HepG2 (cell line): ENCODE results near the gene CCDC14. TPM values are rescaled to one million over a fixed set of nuclear protein-coding genes. Genes with fewer than 3 reads are reported as not detected.

Experiments used
- ATAC-seq: fragments of 200-7000 bp; cut with Tn5 transposase; 3 replicates; pipeline ENCODE4 v1.9.1; 2020; ENCODE audit warnings: mild to moderate bottlenecking, moderate library complexity
- BruUV-seq: library from RNA; stranded (reverse); fragments of 400-500 nt; replicated peaks from 2 replicates; lab custom pipeline; 2021; lab: Mats Ljungman, UMichigan
- CTCF ChIA-PET: fragments of 300-600 bp; formaldehyde crosslinking; extraction: SDS; loops from one replicate; lab custom pipeline; 2021; ENCODE audit warnings: low total read pairs, inconsistent platforms, low intra/inter-chr PET ratio; lab: Yijun Ruan, JAX
- POLR2A ChIA-PET: fragments of 350-600 bp; sonication (Branson Sonifier 250); formaldehyde crosslinking; loops from one replicate; lab custom pipeline; 2020; ENCODE audit warnings: antibody characterized with exemption, inconsistent platforms; lab: Yijun Ruan, JAX
- DNase-seq: peaks from one replicate; pipeline ENCODE4 v3.0.0-alpha.2; 2015; ENCODE audit warnings: low spot score
- FAIRE-seq: peaks from 3 replicates; lab custom pipeline; 2011; peaks lifted over from hg19 to GRCh38; lab: Jason Lieb, UNC
- H2AFZ ChIP-seq: one replicate; pipeline ENCODE4 v1.6.1; 2011; ENCODE audit warnings: low read length, inconsistent platforms
- H3K27ac ChIP-seq: fragments of 300-600 bp; 3 replicates; pipeline ENCODE4 v1.8.0; 2011; ENCODE audit warnings: mixed run types, mild to moderate bottlenecking, mixed read lengths, low read length, inconsistent platforms; ENCODE audit not compliant: insufficient read depth; ENCODE audit errors: extremely low read length
- H3K27me3 ChIP-seq, 2 experiments: fragments of 200-600 bp in 1 of 2; 2 replicates in 1 of 2; 3 replicates in 1 of 2; pipeline versions ENCODE4 v1.6.0 to v1.8.0; 2011; ENCODE audit warnings: low read length in 2 of 2, mild to moderate bottlenecking in 2 of 2, moderate library complexity in 2 of 2, inconsistent platforms in 1 of 2; ENCODE audit not compliant: insufficient read depth in 2 of 2, control insufficient read depth in 1 of 2
- H3K36me3 ChIP-seq, 2 experiments: fragments of 200-600 bp in 1 of 2; replicated peaks in 1 of 2; 2 replicates in 1 of 2; 3 replicates in 1 of 2; pipeline versions ENCODE4 v1.5.1 to v1.8.0; 2011; ENCODE audit warnings: low read length in 2 of 2, inconsistent platforms in 1 of 2; ENCODE audit not compliant: insufficient read depth in 2 of 2, control insufficient read depth in 1 of 2
- H3K4me1 ChIP-seq: 2 replicates; pipeline ENCODE4 v1.5.1; 2012; ENCODE audit warnings: low read length, inconsistent platforms; ENCODE audit not compliant: insufficient read depth
- H3K4me2 ChIP-seq: 2 replicates; pipeline ENCODE4 v1.6.0; 2011; ENCODE audit warnings: low read depth, low read length, inconsistent platforms
- H3K4me3 ChIP-seq, 3 experiments: fragments of 200-600 bp in 1 of 3; sonication (generic), shearing (Covaris generic) in 1 of 3; replicated peaks in 1 of 3; 2 replicates each; pipeline ENCODE4 v1.5.1; 2011 to 2016; ENCODE audit warnings: low read length in 3 of 3, inconsistent platforms in 2 of 3, low read depth in 2 of 3, mild to moderate bottlenecking in 2 of 3, control low read depth in 1 of 3, mixed read lengths in 1 of 3; ENCODE audit not compliant: insufficient read depth in 1 of 3
- H3K79me2 ChIP-seq: one replicate; pipeline ENCODE4 v1.6.1; 2011; ENCODE audit warnings: low read length, inconsistent platforms; ENCODE audit not compliant: insufficient read depth
- H3K9ac ChIP-seq: 2 replicates; pipeline ENCODE4 v1.6.0; 2011; ENCODE audit warnings: mild to moderate bottlenecking, low read depth, low read length, inconsistent platforms; ENCODE audit not compliant: insufficient read depth
- H3K9me3 ChIP-seq: 2 replicates; pipeline ENCODE4 v1.5.1; 2012; ENCODE audit warnings: mild to moderate bottlenecking, low read length
- H4K20me1 ChIP-seq: 2 replicates; pipeline ENCODE4 v1.6.0; 2011; ENCODE audit warnings: inconsistent platforms, mild to moderate bottlenecking, low read length, moderate library complexity; ENCODE audit not compliant: insufficient read depth
- CHD2 ChIP-seq: IDR thresholded peaks from 2 replicates; pipeline ENCODE4 v1.6.1; 2011; ENCODE audit warnings: low read depth, low read length, improper control_type of control experiment
- ELF3 ChIP-seq: IDR thresholded peaks from 2 replicates; pipeline ENCODE4 v1.6.1; 2016; ENCODE audit warnings: missing genetic modification reagents, missing compliant biosample characterization
- NCOA5 ChIP-seq: sonication (generic); formaldehyde crosslinking; IDR thresholded peaks from 2 replicates; pipeline ENCODE4 v1.4.0; 2020; ENCODE audit warnings: missing genetic modification reagents
- NFYC ChIP-seq: IDR thresholded peaks from 2 replicates; pipeline ENCODE4 v1.6.1; 2016; ENCODE audit warnings: missing genetic modification reagents, missing compliant biosample characterization
- POLR2A ChIP-seq, 2 experiments: IDR thresholded peaks; 2 replicates each; pipeline ENCODE4 v1.6.1; 2011; ENCODE audit warnings: low read depth in 2 of 2, low read length in 2 of 2, mild to moderate bottlenecking in 1 of 2, moderate library complexity in 1 of 2; ENCODE audit not compliant: insufficient read depth in 1 of 2
- SPEN ChIP-seq: sonication (generic); formaldehyde crosslinking; IDR thresholded peaks from 2 replicates; pipeline ENCODE4 v1.5.1; 2020; ENCODE audit warnings: low read depth, mild to moderate bottlenecking, missing genetic modification reagents
- TP53 ChIP-seq: sonication (generic); formaldehyde crosslinking; conservative IDR thresholded peaks from 2 replicates; pipeline ENCODE4 v1.4.0; 2020; ENCODE audit warnings: missing genetic modification reagents
- ZBTB7B ChIP-seq: sonication (generic); formaldehyde crosslinking; IDR thresholded peaks from 2 replicates; pipeline ENCODE4 v1.4.0; 2020; ENCODE audit warnings: missing genetic modification reagents
- ZNF136 ChIP-seq: sonication (generic); formaldehyde crosslinking; IDR thresholded peaks from 2 replicates; pipeline ENCODE4 v1.8.1; 2022; ENCODE audit warnings: low read depth, mild to moderate bottlenecking, moderate library complexity, missing genetic modification reagents
- ZNF446 ChIP-seq: sonication (generic); formaldehyde crosslinking; IDR thresholded peaks from 2 replicates; pipeline ENCODE4 v1.5.0; 2020; ENCODE audit warnings: mild to moderate bottlenecking, missing genetic modification reagents
- ZNF556 ChIP-seq: sonication (generic); formaldehyde crosslinking; IDR thresholded peaks from 2 replicates; pipeline ENCODE4 v1.4.0; 2020; ENCODE audit warnings: mild to moderate bottlenecking, missing genetic modification reagents, borderline replicate concordance
- ZNF780A ChIP-seq: sonication (generic); formaldehyde crosslinking; IDR thresholded peaks from 2 replicates; pipeline ENCODE4 v1.8.0; 2022; ENCODE audit warnings: mild to moderate bottlenecking, missing genetic modification reagents, moderate library complexity
- ZSCAN20 ChIP-seq: sonication (generic); formaldehyde crosslinking; IDR thresholded peaks from 2 replicates; pipeline ENCODE4 v1.4.0; 2020; ENCODE audit warnings: missing genetic modification reagents, mild to moderate bottlenecking, borderline replicate concordance
- whole genome bisulfite sequencing: methylation state at CpG from one replicate; pipeline ENCODE4 v1.1.6; 2017; ENCODE audit warnings: low lambda C conversion rate; 5-methylcytosine and 5-hydroxymethylcytosine counted together
- in situ Hi-C: cut with HindIII; loops from 2 replicates; pipeline ENCODE4 v1.10.0; 2017; ENCODE audit warnings: low pct_unique_long_range_greater_than_20kb; ENCODE audit not compliant: extremely low pct_ligation_motif_present
- intact Hi-C: fragments of 100-400 bp; cut with micrococcal nuclease; formaldehyde crosslinking; loops from one replicate; pipeline ENCODE4 v1.10.0; 2022; ENCODE audit not compliant: unreplicated experiment
- polyA plus RNA-seq, 8 experiments: library from polyadenylated mRNA; depleted of rRNA in 3 of 8; stranded (reverse) in 7 of 8; unstranded in 1 of 8; fragments of >200 nt; fragmentation: Illumina TruSeq in 4 of 8; extraction: Trizol in 4 of 8; gene quantifications; 2 replicates each; pipeline versions ENCODE4 v1.2.1 to v1.2.3, GENCODE V29; 2011 to 2016; ENCODE audit warnings: low read depth in 4 of 8, missing spikeins in 1 of 8, mixed read lengths in 1 of 8; ENCODE audit not compliant: insufficient read depth in 1 of 8
- total RNA-seq, 5 experiments: library from RNA; depleted of rRNA; stranded (reverse); fragments of >200 nt; fragmentation: Illumina TruSeq; extraction: Trizol; gene quantifications; 2 replicates each; pipeline ENCODE4 v1.2.3, GENCODE V29; 2016; ENCODE audit warnings: low read depth in 1 of 5
- TF ChIP-seq, protein P1 (sequence below): sonication (generic); formaldehyde crosslinking; conservative IDR thresholded peaks from 2 replicates; pipeline ENCODE4 v1.4.0; 2020; ENCODE audit warnings: missing genetic modification reagents
- TF ChIP-seq, protein P2 (sequence below): sonication (generic); IDR thresholded peaks from 2 replicates; pipeline ENCODE4 v1.6.1; 2016; ENCODE audit warnings: low read depth, borderline replicate concordance

Gene CCDC14
- total and polyA plus RNA-seq, 2 of the 13 experiments (the other 11 are each of a cell fraction or from before 2014, with no cell fraction given): 48.7 to 49.0 TPM

DNA sequence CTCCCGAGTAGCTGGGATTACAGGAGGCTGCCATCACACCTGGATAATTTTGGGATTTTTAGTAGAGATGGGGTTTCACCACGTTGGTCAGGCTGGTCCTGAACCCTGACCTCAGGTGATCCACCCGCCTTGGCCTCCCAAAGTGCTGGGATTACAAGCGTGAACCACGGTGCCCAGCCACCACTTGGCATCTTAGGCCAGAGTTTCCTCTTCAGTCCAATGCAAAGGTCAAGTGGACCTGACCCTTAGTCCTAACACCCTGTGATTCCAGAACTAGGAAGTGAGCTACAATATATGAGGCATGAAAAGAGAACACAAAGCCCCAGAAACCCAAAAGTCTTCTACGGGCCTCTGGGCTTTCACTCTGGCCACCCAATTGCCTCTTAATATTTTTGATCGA lies 82.2 kb downstream of the CCDC14 start:
- POLR2A ChIA-PET: no interaction called here
- H2AFZ ChIP-seq: no peak overlapping the region
- H4K20me1 ChIP-seq: no peaks in the 10 kb centered on the region
- CTCF ChIA-PET: no interaction called here
- no peaks in the 10 kb centered on the region for H3K9me3 ChIP-seq
- TF ChIP-seq ELF3 (no peak), ZNF556 (no peak), ZSCAN20 (CRISPR knock-in tag) (no peak), NCOA5 (no peak), ZBTB7B (CRISPR knock-in tag) (no peak)
- DNase-seq (no peak), ATAC-seq (no peak), FAIRE-seq (no peak)
- H3K27me3 ChIP-seq: peaks cover 0 to 15% of the 10 kb centered on the region in 2 experiments; a peak in 2 of 5 replicates
- WGBS: 59% methylated on average over 7 of the region's 7 CpGs
- in situ Hi-C loops (no loop called here), intact Hi-C loops (no loop called here)
- no peak overlapping the region for H3K4me3 ChIP-seq
- no peaks in the 10 kb centered on the region for H3K36me3 ChIP-seq
- no TSS peak for BruUV-seq
- H3K79me2 ChIP-seq: no peaks in the 10 kb centered on the region
- H3K27ac ChIP-seq: no peak overlapping the region
- no peak overlapping the region for H3K4me2 ChIP-seq
- H3K9ac ChIP-seq: no peak overlapping the region
- H3K4me1 ChIP-seq: peaks cover 9% of the 10 kb centered on the region

DNA sequence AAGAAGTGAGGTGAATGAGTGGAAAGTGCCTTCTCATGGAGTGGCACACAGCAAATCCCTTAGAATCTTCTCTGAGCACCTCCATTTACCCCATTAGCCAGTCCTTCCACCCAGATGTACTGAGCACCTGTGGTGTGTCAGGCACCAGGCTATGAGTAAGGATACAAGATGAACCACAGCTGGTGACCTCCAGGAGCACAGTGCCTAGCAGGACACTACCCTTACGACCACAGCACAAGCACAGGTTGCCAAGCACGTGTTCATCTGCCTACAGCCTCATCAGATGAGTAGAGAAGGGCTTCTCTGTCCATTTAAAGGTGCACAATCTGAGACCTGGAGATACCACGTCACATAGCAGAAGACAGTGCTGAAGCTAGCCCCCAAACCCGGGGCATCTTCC lies 83.1 kb downstream of the CCDC14 start:
- no TSS peak for BruUV-seq
- H3K9ac ChIP-seq: no peak overlapping the region
- no peak overlapping the region for H3K4me3 ChIP-seq
- WGBS: 59% methylated on average over 4 of the region's 4 CpGs
- DNase-seq (no peak), ATAC-seq (no peak), FAIRE-seq (no peak)
- ChIA-PET POLR2A (no interaction called here), CTCF (interaction anchor here (1.0 kb wide), 1 partner anchor 133 kb away, joined by 3 read pairs; no protein-coding TSS in a partner anchor)
- TF ChIP-seq SPEN (CRISPR knock-in tag): no peak
- TF ChIP-seq ZNF780A (CRISPR knock-in tag): no peak
- no peak for TF ChIP-seq ZBTB7B (CRISPR knock-in tag)
- no peak for TF ChIP-seq ZNF446 (CRISPR knock-in tag)
- no peak for TF ChIP-seq TP53 (CRISPR knock-in tag)
- TF ChIP-seq, protein P1, sequence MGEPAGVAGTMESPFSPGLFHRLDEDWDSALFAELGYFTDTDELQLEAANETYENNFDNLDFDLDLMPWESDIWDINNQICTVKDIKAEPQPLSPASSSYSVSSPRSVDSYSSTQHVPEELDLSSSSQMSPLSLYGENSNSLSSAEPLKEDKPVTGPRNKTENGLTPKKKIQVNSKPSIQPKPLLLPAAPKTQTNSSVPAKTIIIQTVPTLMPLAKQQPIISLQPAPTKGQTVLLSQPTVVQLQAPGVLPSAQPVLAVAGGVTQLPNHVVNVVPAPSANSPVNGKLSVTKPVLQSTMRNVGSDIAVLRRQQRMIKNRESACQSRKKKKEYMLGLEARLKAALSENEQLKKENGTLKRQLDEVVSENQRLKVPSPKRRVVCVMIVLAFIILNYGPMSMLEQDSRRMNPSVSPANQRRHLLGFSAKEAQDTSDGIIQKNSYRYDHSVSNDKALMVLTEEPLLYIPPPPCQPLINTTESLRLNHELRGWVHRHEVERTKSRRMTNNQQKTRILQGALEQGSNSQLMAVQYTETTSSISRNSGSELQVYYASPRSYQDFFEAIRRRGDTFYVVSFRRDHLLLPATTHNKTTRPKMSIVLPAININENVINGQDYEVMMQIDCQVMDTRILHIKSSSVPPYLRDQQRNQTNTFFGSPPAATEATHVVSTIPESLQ (CRISPR knock-in tag): no peak
- no peak for TF ChIP-seq NFYC (CRISPR knock-in tag)
- no peak for TF ChIP-seq POLR2A (IDR thresholded peaks at IDR 0.05; ENCODE audit: insufficient read depth in 1 of 2, low read depth in 2 of 2, low read length in 2 of 2)
- TF ChIP-seq CHD2: no peak
- TF ChIP-seq ZNF136: no peak
- TF ChIP-seq, protein P2, sequence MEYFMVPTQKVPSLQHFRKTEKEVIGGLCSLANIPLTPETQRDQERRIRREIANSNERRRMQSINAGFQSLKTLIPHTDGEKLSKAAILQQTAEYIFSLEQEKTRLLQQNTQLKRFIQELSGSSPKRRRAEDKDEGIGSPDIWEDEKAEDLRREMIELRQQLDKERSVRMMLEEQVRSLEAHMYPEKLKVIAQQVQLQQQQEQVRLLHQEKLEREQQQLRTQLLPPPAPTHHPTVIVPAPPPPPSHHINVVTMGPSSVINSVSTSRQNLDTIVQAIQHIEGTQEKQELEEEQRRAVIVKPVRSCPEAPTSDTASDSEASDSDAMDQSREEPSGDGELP: no peak
- H3K27me3 ChIP-seq: peaks cover 0 to 7% of the 10 kb centered on the region in 2 experiments; a peak in 3 of 5 replicates
- no peaks in the 10 kb centered on the region for H3K9me3 ChIP-seq
- no peaks in the 10 kb centered on the region for H3K79me2 ChIP-seq
- no peak overlapping the region for H3K27ac ChIP-seq
- H2AFZ ChIP-seq: no peak overlapping the region
- no peaks in the 10 kb centered on the region for H4K20me1 ChIP-seq
- intact Hi-C loops: no loop called here
- in situ Hi-C loops: no loop called here
- no peak overlapping the region for H3K4me2 ChIP-seq
- H3K36me3 ChIP-seq: no peaks in the 10 kb centered on the region
- H3K4me1 ChIP-seq: peaks cover under 1% of the 10 kb centered on the region; the same call in 1 of the 2 replicates
